ENCODE results near the gene ERVW-1.
"Not testable (repeated sequence)": the region's sequence is repeated elsewhere in the genome, so short reads cannot be mapped to it uniquely, and the experiment has no call there.

GRCh38 chr7:92475851-92476590, 1.7 kb downstream of the ERVW-1 start:
- not testable (repeated sequence) for TF ChIP-seq CTCF (IDR thresholded peaks at IDR 0.05; ENCODE audit: borderline replicate concordance, extremely low read depth, low read length, poor library complexity, severe bottlenecking); EZH2 (IDR thresholded peaks at IDR 0.05; ENCODE audit: borderline replicate concordance, low read depth, low read length, severe bottlenecking)

Measured in DND-41 (cell line).